DMS53 (cell line): Measurements from ENCODE around the gene PPP2R5A.

Experiments
- DNase-seq: peaks from one replicate; lab custom pipeline; 2025; lab: John Stamatoyannopoulos, UW

PPP2R5A gene

DNA sequence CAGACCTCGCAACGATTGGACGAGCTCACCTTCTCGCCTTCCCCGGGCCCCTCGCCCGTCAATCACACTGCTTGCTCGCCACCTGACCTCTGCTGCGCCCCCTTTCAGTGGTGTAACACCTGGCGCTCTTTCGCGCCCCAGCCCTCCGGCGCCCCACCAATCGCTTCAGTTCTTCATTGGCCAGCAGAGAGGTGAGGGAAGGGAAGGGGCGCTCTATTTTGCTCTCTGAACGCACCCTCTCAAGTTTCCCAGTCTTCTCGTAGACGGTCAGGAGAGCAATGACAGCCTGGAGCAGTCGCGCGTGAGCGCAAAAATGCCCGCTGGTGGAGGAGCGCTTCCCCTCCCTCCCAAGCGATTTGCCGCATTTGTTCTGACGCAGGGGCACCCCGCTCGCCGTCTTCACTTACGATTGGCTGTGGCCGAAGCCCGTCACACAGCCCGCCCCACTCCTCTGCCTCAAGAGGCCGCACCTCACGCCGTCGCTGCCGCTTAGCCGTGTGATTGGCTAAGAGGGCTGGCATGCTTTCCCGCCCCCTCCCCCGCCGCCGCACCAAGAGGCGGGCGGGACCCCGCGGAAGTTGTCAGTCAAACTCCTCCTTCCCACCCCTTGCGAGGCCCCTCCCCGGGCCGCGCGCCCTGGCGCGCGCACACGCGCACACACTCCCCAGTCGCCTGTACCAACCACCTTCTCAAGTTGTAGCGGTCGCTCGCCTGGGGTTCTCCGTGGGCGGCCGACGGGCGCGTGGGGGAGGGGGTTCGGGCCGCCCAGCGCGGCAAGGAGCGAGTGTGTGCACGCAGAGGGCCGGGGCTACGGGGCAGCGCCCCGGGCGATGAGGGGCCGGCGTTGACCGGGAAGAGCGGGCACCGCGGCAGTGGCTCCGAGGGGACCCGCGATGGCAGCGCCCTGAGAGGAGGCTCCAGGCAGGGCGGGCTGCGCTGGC, at the start of gene PPP2R5A:
TSS of gene PPP2R5A (plus strand) at position 667 of the 941 bp plus-strand sequence. CDS start 701 bp downstream, outside the sequence.
- DNase-seq: peak; percentile 100

DNA sequence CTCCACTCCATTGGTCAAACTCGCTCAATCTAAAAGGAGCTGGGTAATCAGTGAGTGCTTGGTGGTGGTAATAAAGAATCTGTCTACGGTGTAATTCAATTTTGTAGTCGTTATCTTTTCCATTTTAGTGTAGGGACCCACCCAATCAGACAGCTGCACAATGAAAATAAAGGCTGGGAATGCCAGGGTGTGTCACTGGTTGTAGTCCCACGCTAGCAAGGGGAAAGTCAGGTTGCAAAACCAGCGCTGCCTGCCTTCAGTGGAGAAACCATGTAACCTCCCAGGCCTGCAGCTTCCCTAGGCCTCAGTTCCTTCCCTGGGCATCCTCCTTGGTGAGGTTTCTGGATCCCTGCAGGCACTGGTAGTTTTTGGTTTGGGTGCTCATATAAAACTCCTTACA, 49.4 kb upstream of the PPP2R5A start:
- no peak for DNase-seq

GRCh38 chr1:212236664-212237220, 48.5 kb upstream of the PPP2R5A start:
- no peak for DNase-seq

DNA sequence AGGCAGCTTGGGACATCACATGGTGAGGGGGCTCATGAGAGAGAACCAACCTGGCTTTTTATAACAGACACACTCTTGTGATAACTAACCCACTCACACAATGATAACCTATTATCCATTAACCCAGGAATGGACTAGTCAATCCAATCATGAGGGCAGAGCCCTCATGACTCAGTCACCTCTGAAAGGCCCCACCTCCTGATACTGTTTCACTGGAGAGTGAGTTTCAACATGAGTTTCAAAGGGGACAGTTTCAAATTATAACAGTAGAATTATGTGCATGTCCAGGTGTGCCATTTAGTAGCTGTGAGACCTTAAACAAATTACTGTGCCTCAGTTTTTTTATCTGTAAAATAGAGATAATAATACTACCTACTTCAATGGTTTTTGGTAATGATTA, 47.6 kb upstream of the PPP2R5A start:
- DNase-seq: peak; percentile 85

DNA sequence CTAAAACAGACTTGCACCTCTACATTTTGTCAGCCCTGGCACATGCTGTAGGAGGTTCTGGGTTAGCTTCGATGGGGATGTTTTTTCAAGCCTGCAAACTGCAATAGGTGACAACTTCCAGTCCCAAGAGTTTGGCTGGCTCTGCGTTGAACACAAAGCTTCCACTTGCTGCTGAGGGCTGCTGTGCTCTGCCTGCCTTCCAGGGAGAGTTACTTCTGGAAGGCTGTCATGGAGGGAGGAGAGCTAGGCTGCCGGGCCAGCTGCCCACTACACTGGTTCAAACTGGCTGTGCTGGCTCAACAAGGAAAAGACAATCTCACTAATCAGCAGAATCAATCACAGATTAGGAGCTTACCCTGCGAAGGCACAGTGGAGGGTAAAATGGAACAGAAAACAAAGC, 46.7 kb upstream of the PPP2R5A start:
- peak; percentile 52 for DNase-seq

- DNase-seq: no peak
Measured at GRCh38 chr1:212241501-212241900, 43.7 kb upstream of the PPP2R5A start.

- no peak for DNase-seq
Measured at GRCh38 chr1:212241957-212242287, 43.3 kb upstream of the PPP2R5A start.

- no peak for DNase-seq
Measured at GRCh38 chr1:212242288-212242984, 42.8 kb upstream of the PPP2R5A start.

DNA sequence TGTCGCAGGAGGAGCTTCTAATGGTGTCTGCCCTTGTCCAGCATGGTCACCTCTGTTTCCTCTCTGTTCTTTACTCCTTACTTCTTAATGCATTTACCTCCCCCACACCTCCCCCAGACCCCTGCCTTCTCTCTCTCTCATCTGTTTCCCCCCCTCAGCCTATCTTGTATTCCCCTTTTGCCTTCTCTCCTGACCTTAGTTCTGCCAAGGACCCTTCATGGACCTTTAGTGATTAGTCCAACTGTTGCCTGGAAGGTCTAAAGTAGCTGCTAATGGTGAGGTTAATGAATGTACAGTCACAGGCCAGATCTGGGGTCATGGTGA, 42.3 kb upstream of the PPP2R5A start:
- no peak for DNase-seq

- DNase-seq: peak; percentile 86
Measured at GRCh38 chr1:212244441-212244840, 40.8 kb upstream of the PPP2R5A start.

DNA sequence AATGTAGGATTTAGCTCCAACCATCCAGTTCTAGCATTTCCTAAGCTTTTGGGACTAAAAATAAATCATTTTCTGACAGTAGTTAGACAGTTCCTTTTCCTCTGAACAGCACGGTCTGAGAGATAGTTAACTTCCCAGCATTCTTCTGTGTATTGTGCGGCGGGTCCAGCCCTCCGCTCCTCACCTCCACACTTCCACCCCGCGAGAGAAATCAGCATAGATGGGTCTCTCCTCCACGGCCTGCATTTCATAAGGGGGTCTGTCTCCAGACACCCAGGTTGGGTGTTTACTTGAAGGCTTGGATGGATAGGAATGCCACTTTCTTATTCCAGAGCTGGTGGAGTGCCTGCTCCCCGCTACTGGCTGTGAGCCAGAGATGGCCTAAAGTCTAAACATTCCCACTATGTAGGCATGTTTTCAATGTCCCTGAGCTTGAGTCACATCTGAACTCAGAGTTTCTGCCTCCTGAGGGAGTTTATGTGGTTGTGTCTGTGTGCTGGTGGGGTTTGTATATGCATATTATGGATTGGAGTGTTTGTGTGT, 38.0 kb upstream of the PPP2R5A start:
- no peak for DNase-seq

DNA sequence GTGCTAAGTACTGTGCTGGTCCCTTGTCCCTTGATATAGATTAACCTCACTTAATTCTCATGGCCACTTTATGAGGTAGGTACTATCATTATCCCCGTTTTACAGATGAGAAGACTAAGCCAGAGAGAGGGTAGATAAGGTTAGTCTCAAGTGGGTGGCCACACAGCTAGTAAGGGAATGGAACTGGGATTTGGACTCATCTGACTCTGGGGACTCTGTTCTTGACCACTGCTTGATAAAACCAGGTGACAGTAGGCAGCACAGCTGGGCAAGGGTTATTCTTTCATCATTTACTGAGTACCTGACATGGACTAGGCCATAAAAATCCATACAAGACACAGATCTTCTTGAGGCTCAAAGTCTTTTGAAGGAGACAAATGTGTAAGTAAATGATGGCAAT, 37.2 kb upstream of the PPP2R5A start:
- no peak for DNase-seq

GRCh38 chr1:212254853-212255363, 30.3 kb upstream of the PPP2R5A start:
- no peak for DNase-seq

DNA sequence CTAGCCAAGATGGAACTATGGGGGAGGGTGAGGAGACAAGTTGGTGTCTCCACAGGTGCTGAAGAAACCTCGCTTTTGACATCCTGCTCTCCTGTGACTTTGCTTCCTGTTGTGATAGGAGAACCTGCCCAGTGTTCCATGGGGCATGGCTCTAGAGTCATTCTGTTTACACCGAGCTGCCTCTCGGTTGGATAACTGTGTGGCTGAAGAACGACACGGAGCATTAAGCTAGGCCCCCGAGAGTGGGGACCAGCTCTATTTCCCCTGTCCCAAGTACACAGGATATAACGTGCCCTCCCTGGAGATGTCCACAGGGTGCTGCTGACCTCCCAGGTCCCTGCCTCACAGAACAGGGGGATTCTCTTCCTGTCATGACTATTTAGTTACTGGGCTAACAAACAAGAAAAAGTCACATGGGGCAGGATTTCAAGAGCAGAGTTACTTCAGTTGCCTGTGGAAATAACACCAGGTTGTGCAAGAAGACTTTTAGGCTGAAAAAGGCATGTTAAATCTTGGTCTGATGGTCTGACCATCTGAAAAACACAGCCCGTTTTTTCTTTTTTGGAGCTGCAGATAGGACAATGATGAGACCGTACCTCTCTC, 29.4 kb upstream of the PPP2R5A start:
- no peak for DNase-seq

DNA sequence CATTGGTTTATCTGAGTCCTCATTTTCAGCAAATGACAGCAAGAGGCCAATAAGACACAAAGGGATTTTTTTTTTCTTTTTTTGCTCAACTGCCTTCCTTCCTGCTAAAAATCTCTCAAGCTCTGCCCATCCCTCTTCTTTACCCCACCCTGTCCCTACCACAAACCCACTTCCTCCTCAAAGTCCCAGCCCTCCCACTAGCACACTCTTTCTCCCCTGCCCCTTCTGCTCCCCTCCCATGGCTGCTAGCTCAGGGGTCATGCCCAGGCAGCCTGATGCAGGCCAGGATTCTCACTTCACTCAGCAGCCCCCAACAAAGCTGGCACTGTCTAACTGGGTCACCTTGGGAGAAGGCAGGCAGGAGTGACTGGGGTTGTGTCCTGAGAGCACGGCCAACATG, 28.8 kb upstream of the PPP2R5A start:
- DNase-seq: no peak

DNA sequence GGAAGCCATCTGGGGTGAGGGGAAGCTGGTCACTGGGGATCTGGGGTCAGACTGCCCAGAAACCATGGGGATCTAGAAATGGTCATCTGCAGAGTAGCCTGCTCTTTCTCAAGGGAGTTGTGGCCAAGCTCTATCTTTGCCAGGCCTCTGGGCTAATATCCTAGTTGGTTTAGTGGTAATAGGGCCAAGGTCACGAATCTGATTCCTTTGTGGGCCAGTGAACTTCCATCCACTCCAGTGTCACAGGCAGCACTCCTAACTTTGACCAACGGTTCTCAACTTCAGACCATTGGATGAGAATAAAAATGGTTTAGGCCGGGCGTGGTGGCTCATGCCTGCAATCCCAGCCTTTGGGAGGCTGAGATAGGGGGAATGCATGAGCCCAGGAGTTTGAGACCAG, 28.1 kb upstream of the PPP2R5A start:
- no peak for DNase-seq

DNA sequence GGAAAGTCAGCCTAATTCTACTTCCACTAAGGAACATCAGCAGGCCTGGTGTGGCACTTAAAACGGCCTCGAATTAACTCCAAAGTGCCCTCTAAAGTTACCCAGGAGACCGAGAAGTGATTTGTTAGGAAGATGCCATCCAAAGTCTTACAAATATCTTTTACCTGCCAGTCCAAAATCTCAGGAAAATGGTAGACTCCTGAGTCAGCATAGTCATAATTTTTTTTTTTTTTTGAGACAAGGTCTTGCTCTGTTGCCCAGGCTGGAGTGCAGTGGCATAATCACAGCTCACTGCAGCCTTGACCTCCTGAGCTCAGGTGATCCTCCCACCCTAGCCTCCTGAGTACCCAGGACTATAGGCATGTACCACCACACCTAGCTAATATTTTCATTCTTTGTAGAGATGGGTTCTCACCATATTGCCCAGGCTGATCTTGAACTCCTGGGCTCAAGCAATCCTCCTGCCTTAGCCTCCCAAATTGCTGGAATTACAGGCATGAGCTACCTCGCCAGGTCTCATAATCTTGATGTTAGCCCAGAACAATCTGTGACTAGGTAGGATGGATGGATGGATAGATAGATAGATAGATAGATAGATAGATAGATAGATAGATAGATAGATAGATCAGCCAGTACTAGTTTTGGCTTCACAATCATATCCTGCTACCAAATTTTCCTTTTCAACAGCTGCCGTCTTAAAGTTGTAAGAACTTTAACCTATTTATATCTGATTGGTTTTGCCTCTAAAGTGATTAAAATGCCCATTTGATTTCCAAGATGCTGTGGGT, 25.3 kb upstream of the PPP2R5A start:
- DNase-seq: no peak

DNA sequence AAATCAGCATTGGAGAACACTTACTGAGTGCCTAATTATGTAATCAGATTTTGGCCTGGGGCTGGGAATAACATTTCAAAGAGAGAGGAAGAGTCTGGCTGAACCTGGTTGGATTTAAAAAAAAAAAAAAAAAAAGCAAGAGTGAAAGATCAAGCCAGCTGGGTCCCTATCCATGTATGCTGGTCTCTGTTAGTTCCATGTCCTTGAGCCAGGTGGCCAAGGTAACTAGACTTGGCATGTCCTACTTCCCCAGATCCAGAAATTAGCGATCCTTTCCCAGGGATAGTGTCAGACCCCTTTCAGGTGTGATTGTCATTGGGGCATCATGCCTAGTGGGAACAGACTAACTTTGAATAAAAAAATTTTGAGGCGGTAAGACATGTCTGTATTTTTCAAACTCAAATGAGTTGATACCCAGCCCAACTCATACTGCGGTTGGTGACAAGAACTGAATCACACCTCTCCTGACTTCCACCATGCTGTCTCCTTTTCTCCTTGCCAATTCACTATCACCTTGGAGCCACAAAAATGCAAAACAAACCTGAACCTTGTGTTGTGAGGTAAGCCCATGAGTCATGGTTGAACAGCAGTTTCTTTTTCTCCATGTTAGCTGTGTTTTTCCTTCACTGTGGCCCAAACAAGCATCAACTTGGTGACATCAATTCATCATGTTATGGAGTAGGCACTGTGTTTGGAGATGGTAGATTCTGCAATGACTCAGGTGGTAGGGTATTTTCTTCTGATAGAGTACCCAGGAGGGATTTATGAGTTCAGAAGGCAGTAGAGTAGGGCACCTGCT, 24.5 kb upstream of the PPP2R5A start:
- peak; percentile 77 for DNase-seq

DNA sequence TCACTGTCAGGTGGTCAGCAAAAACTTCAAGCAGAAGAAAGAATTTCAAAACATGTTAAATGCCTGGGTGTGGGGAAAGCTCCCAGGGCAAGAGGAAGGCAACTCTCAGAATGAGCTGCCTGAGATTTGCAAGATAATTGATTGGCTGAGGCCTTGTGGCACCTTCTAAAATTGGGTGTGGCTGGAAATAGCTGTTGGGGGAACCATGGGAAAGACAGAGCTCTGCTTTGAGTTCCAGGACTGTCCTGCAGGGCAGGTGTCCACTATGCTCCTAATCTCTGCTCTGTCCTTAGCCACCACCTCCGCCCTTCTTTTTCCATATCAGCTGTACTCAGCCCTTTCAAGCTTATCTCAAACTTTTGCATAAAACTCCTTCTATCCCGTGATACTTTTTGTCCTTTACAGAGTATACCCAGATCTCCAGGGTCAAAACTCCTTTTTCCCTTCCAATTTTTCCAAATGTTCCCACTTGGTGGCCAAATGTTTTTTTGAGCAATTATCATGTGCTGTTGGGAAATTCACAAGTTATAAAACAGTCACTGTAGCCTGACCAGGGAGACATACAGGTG, 23.8 kb upstream of the PPP2R5A start:
- no peak for DNase-seq

DNA sequence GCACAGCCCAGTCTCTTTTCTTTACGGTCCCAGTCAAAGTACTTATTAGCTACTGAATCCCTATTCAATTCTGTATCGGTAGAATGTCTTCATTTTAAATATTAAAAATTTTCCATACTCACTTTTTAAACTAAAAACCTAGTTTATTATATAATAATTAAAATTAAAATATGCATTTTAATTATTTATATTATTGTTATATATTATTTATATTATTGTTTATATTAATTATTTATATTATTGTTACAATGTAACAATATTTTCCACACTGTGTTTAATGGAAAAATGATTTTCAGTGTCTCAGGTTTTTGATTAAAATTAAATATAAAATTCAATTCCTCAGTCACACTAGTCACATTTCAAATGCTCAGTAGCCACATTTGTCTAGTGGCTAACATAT, 18.2 kb upstream of the PPP2R5A start:
- DNase-seq: no peak
